GM18951 (cell line): ENCODE measurements around the gene ITGB6.

Experiments
- POLR2A ChIP-seq: IDR thresholded peaks from 4 replicates; pipeline ENCODE4 v1.6.1; 2011; ENCODE audit warnings: mild to moderate bottlenecking; ENCODE audit not compliant: insufficient read length, insufficient read depth; ENCODE audit errors: extremely low read depth
- in situ Hi-C: fragments of 300-500 bp; cut with MboI; formaldehyde crosslinking; loops from one replicate; pipeline ENCODE4 v1.12.0; 2022; ENCODE audit warnings: low sequenced_read_pairs, mixed read lengths, inconsistent platforms; ENCODE audit not compliant: unreplicated experiment

The ITGB6 gene

GRCh38 chr2:160097326-160097725 lies 102.7 kb downstream of the ITGB6 start:
- no peak for TF ChIP-seq POLR2A

GRCh38 chr2:160096409-160096808 lies 103.7 kb downstream of the ITGB6 start:
- in situ Hi-C loops: no loop called here
- no peak for TF ChIP-seq POLR2A

More at GRCh38 chr2:160097326-160097725, 102.7 kb downstream of the ITGB6 start:
- in situ Hi-C loops: no loop called here

GRCh38 chr2:160092445-160092844 lies 107.6 kb downstream of the ITGB6 start:
- in situ Hi-C loops: no loop called here

GRCh38 chr2:160091381-160091780 lies 108.7 kb downstream of the ITGB6 start:
- in situ Hi-C loops: no loop called here
- TF ChIP-seq POLR2A: no peak

More at GRCh38 chr2:160092445-160092844, 107.6 kb downstream of the ITGB6 start:
- TF ChIP-seq POLR2A: no peak

- TF ChIP-seq POLR2A: no peak
- in situ Hi-C loops: no loop called here
These were observed 112.0 kb downstream of the ITGB6 start for GRCh38 chr2:160087854-160088745.

GRCh38 chr2:160085662-160086061 lies 114.4 kb downstream of the ITGB6 start:
- no peak for TF ChIP-seq POLR2A
- in situ Hi-C loops: no loop called here

GRCh38 chr2:160077912-160078810 lies 121.9 kb downstream of the ITGB6 start:
- in situ Hi-C loops: no loop called here

GRCh38 chr2:160076914-160077313 lies 123.2 kb downstream of the ITGB6 start:
- TF ChIP-seq POLR2A: no peak
- in situ Hi-C loops: no loop called here

More at GRCh38 chr2:160077912-160078810, 121.9 kb downstream of the ITGB6 start:
- no peak for TF ChIP-seq POLR2A

- no peak for TF ChIP-seq POLR2A
- in situ Hi-C loops: no loop called here
These were observed 123.8 kb downstream of the ITGB6 start for GRCh38 chr2:160076241-160076640.

- in situ Hi-C loops: no loop called here
- TF ChIP-seq POLR2A: no peak
These were observed 124.9 kb downstream of the ITGB6 start for GRCh38 chr2:160075171-160075570.

GRCh38 chr2:160073284-160073888 lies 126.7 kb downstream of the ITGB6 start:
- TF ChIP-seq POLR2A: no peak
- in situ Hi-C loops: no loop called here

- no peak for TF ChIP-seq POLR2A
- in situ Hi-C loops: no loop called here
These were observed 131.2 kb downstream of the ITGB6 start for GRCh38 chr2:160068906-160069305.

- in situ Hi-C loops: no loop called here
- no peak for TF ChIP-seq POLR2A
These were observed 135.2 kb downstream of the ITGB6 start for GRCh38 chr2:160064916-160065315.

- in situ Hi-C loops: no loop called here
- no peak for TF ChIP-seq POLR2A
These were observed 136.0 kb downstream of the ITGB6 start for GRCh38 chr2:160063879-160064612.
